ENCODE data around the gene GLI2.

The GLI2 gene

DNA sequence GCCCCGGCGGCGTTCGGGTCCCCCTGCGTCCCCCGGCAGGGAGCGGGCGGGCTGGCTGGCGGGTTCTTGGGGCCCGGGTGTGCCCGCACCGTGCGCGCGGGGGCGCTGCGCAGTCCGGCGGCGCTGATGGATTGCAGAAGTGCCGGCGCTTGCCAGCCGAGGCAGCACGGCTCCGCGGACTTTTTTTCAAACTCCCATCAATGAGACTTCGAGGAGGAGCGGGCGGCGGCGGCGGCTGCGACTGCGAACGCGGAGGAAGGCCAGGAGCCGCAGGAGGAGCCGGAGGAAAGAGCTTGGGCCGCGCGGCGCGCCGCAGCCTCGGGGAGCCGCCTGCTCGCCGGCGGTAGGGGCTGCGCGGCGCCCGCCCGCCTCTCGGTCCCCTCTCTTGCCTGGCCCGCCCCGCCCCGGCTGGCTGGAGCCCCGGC is at the start of gene GLI2:
TSS of gene GLI2 (plus strand) at position 123 of the 425 bp plus-strand sequence. CDS start 61,453 bp downstream, outside the sequence.
- no peak for TF ChIP-seq YY1 (IDR thresholded peaks at IDR 0.05; ENCODE audit: insufficient read depth, insufficient read length)
- no peak for TF ChIP-seq ZNF274 (IDR thresholded peaks at IDR 0.05; ENCODE audit: low read depth, low read length)
- no peak for TF ChIP-seq SUZ12 (IDR thresholded peaks at IDR 0.05; ENCODE audit: extremely low read depth, insufficient read depth, insufficient read length)
- Histone ChIP-seq H3K27me3 (ENCODE audit: insufficient read depth, insufficient read length) (no peaks in the 10 kb centered on the region), H3K4me3 (ENCODE audit: insufficient read length, low read depth) (peak within 1 kb of the TSS; percentile 81), H3K36me3 (ENCODE audit: insufficient read depth, insufficient read length, low read length) (peaks cover 10% of the 10 kb centered on the region), H3K4me1 (ENCODE audit: insufficient read depth, insufficient read length) (peaks cover 9% of the 10 kb centered on the region), H3K9ac (ENCODE audit: insufficient read length, low read depth) (peak within 1 kb of the TSS; percentile 95), H3K9me3 (ENCODE audit: insufficient read depth, low read length) (no peaks in the 10 kb centered on the region)
- peak; percentile 88 for DNase-seq (ENCODE audit: low read depth, low spot score)

DNA sequence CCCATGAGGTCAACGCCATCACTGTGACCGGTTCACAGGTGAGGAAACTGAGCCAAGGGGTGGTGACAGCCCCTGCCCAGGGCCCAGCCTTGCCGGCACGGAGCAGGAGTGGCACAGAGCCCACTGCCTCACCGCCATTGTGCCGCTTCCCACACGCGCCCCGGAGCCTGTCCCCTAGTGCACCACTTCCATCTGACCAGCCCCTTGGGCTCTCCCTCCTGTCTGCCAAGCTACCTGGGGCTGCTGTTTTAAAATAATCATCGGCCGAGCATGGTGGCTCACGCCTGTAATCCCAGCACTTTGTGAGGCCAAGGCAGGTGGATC is 49.7 kb upstream of the GLI2 start:
- no peak for TF ChIP-seq ZNF274 (IDR thresholded peaks at IDR 0.05; ENCODE audit: low read depth, low read length)
- TF ChIP-seq SUZ12 (IDR thresholded peaks at IDR 0.05; ENCODE audit: extremely low read depth, insufficient read depth, insufficient read length): no peak
- no peak for TF ChIP-seq YY1 (IDR thresholded peaks at IDR 0.05; ENCODE audit: insufficient read depth, insufficient read length)
- Histone ChIP-seq H3K9me3 (ENCODE audit: insufficient read depth, low read length) (no peaks in the 10 kb centered on the region), H3K36me3 (ENCODE audit: insufficient read depth, insufficient read length, low read length) (no peaks in the 10 kb centered on the region), H3K27me3 (ENCODE audit: insufficient read depth, insufficient read length) (peaks cover 14% of the 10 kb centered on the region), H3K4me3 (ENCODE audit: insufficient read length, low read depth) (no peak overlapping the region), H3K4me1 (ENCODE audit: insufficient read depth, insufficient read length) (no peaks in the 10 kb centered on the region), H3K9ac (ENCODE audit: insufficient read length, low read depth) (no peak overlapping the region)
- DNase-seq (ENCODE audit: low read depth, low spot score): no peak

DNA sequence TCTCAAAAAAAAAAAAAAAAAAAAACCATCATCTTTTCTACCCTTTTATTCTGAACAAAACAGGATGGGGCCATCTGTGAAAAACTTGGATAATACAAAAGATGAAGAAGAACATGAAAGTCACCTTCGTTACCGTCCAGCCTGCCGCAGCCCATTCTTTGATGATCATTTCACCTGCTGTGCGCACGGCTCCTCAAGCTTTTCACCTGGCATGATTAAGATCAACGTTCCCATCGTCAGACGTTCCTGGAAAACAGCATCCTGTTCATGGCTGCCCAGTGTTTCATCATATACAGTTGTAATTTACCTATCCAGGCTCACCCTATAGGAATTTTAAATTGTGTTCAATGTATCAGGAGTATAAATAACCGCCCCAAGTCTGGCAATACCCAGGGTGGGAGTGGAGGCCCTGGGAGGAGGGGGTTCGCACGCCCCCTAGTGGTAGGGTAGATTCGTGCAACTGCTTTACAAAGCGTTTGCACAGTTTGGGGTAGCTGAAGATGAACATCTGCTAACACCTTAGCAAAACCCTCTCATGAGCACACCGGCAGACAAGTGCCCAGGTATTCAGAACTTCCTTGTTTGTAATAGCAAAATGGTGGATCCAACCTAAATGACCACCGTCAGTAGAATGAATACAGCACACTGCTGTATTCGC is 49.0 kb upstream of the GLI2 start:
- no peak for DNase-seq (ENCODE audit: low read depth, low spot score)
- Histone ChIP-seq H3K4me3 (ENCODE audit: insufficient read length, low read depth) (no peak overlapping the region), H3K4me1 (ENCODE audit: insufficient read depth, insufficient read length) (no peaks in the 10 kb centered on the region), H3K36me3 (ENCODE audit: insufficient read depth, insufficient read length, low read length) (no peaks in the 10 kb centered on the region), H3K27me3 (ENCODE audit: insufficient read depth, insufficient read length) (peaks cover 8% of the 10 kb centered on the region), H3K9me3 (ENCODE audit: insufficient read depth, low read length) (no peaks in the 10 kb centered on the region), H3K9ac (ENCODE audit: insufficient read length, low read depth) (no peak overlapping the region)
- TF ChIP-seq ZNF274 (IDR thresholded peaks at IDR 0.05; ENCODE audit: low read depth, low read length): no peak
- TF ChIP-seq SUZ12 (IDR thresholded peaks at IDR 0.05; ENCODE audit: extremely low read depth, insufficient read depth, insufficient read length): no peak
- TF ChIP-seq YY1 (IDR thresholded peaks at IDR 0.05; ENCODE audit: insufficient read depth, insufficient read length): no peak

DNA sequence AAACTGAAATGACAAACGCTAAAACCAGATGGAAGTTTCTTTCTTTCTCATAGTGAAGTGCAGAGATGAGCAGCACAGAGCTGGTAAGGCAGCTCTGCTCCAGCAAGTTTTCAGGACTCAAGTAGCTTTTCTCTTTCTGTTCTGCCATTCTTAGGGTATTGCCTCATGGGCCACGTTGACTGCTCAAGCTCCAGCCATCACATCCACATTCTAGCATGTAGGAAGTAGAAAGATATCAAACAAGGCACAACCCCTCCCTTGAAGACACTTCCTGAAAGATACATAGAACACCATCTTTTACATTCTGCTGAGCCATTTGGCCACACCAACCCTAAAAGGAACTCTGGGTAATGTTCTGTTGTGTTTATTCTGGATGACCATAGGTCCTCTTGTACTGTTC is 48.5 kb upstream of the GLI2 start:
- Histone ChIP-seq H3K9ac (ENCODE audit: insufficient read length, low read depth) (no peak overlapping the region), H3K9me3 (ENCODE audit: insufficient read depth, low read length) (no peaks in the 10 kb centered on the region), H3K4me1 (ENCODE audit: insufficient read depth, insufficient read length) (no peaks in the 10 kb centered on the region), H3K27me3 (ENCODE audit: insufficient read depth, insufficient read length) (peaks cover 3% of the 10 kb centered on the region), H3K36me3 (ENCODE audit: insufficient read depth, insufficient read length, low read length) (no peaks in the 10 kb centered on the region), H3K4me3 (ENCODE audit: insufficient read length, low read depth) (no peak overlapping the region)
- TF ChIP-seq YY1 (IDR thresholded peaks at IDR 0.05; ENCODE audit: insufficient read depth, insufficient read length): no peak
- no peak for TF ChIP-seq ZNF274 (IDR thresholded peaks at IDR 0.05; ENCODE audit: low read depth, low read length)
- no peak for TF ChIP-seq SUZ12 (IDR thresholded peaks at IDR 0.05; ENCODE audit: extremely low read depth, insufficient read depth, insufficient read length)
- no peak for DNase-seq (ENCODE audit: low read depth, low spot score)

DNA sequence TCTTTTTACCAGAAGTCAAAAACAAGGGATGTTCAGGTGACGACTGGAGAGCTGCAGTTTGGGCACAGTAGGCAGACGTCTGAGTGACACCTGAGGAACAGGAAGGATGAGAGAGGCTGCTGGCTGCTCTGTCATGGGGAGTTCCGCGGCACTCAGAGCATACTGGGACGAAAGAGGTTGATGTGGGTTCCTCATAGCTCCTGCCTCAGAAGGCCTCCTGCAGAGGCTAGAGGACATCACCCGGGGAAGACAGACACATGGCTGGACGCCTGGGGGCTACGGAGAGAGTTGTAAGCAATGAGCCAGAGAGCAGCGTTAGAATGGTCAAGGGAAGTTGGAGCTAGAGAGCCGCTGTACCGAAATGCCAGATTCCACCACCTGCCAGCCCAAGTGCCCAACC is 45.1 kb upstream of the GLI2 start:
- H3K4me3 ChIP-seq (ENCODE audit: insufficient read length, low read depth): no peak overlapping the region
- H3K9ac ChIP-seq (ENCODE audit: insufficient read length, low read depth): no peak overlapping the region
- TF ChIP-seq SUZ12 (IDR thresholded peaks at IDR 0.05; ENCODE audit: extremely low read depth, insufficient read depth, insufficient read length): no peak
- TF ChIP-seq YY1 (IDR thresholded peaks at IDR 0.05; ENCODE audit: insufficient read depth, insufficient read length): no peak
- TF ChIP-seq ZNF274 (IDR thresholded peaks at IDR 0.05; ENCODE audit: low read depth, low read length): no peak
- H3K27me3 ChIP-seq (ENCODE audit: insufficient read depth, insufficient read length): peaks cover 14% of the 10 kb centered on the region
- H3K4me1 ChIP-seq (ENCODE audit: insufficient read depth, insufficient read length): no peaks in the 10 kb centered on the region
- H3K9me3 ChIP-seq (ENCODE audit: insufficient read depth, low read length): no peaks in the 10 kb centered on the region
- no peaks in the 10 kb centered on the region for H3K36me3 ChIP-seq (ENCODE audit: insufficient read depth, insufficient read length, low read length)
- no peak for DNase-seq (ENCODE audit: low read depth, low spot score)

DNA sequence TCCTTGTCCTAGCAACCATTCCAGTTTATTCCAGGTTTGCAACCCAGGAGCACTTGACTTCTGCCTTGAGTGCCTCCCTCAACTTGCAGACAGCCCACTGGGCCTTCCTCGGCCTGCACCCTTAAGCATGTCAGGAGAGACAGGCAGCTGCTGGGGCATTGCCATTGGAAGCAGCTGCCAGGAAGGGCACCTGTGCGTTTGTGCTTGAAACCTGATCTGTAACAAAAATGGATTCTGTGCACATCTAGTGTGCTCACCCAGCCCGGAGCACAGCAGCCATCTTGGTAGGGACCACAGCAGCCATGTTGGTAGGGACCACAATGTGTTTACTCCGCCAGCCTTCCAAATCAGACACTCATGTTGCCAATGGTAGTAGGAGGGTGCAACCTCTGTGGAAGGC is 44.3 kb upstream of the GLI2 start:
- Histone ChIP-seq H3K9me3 (ENCODE audit: insufficient read depth, low read length) (no peaks in the 10 kb centered on the region), H3K4me1 (ENCODE audit: insufficient read depth, insufficient read length) (no peaks in the 10 kb centered on the region), H3K36me3 (ENCODE audit: insufficient read depth, insufficient read length, low read length) (no peaks in the 10 kb centered on the region), H3K27me3 (ENCODE audit: insufficient read depth, insufficient read length) (peaks cover 14% of the 10 kb centered on the region), H3K9ac (ENCODE audit: insufficient read length, low read depth) (no peak overlapping the region), H3K4me3 (ENCODE audit: insufficient read length, low read depth) (no peak overlapping the region)
- TF ChIP-seq SUZ12 (IDR thresholded peaks at IDR 0.05; ENCODE audit: extremely low read depth, insufficient read depth, insufficient read length) (no peak), ZNF274 (IDR thresholded peaks at IDR 0.05; ENCODE audit: low read depth, low read length) (no peak), YY1 (IDR thresholded peaks at IDR 0.05; ENCODE audit: insufficient read depth, insufficient read length) (no peak)
- no peak for DNase-seq (ENCODE audit: low read depth, low spot score)

DNA sequence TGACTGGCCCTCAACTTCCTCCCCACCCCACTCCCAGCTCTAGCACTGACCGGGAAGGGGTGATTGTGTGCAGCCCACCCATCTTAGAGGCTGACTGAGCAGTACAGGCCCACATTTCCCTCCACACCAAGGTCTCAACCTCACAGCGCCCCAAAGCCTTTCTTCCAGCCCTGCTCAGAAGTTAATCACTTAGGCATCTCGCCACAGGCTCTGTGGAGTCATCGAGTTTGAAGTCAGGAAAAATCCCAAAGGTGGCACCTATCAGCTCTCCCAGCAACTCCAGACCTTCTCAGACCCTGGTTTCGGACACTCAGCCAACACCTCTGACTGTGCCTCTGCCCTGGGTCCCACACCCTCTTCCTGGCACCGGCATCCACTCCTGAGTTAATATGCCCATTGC is 43.0 kb upstream of the GLI2 start:
- Histone ChIP-seq H3K4me1 (ENCODE audit: insufficient read depth, insufficient read length) (no peaks in the 10 kb centered on the region), H3K27me3 (ENCODE audit: insufficient read depth, insufficient read length) (peaks cover 14% of the 10 kb centered on the region), H3K9me3 (ENCODE audit: insufficient read depth, low read length) (no peaks in the 10 kb centered on the region), H3K9ac (ENCODE audit: insufficient read length, low read depth) (no peak overlapping the region), H3K4me3 (ENCODE audit: insufficient read length, low read depth) (no peak overlapping the region), H3K36me3 (ENCODE audit: insufficient read depth, insufficient read length, low read length) (no peaks in the 10 kb centered on the region)
- no peak for DNase-seq (ENCODE audit: low read depth, low spot score)
- no peak for TF ChIP-seq SUZ12 (IDR thresholded peaks at IDR 0.05; ENCODE audit: extremely low read depth, insufficient read depth, insufficient read length)
- no peak for TF ChIP-seq ZNF274 (IDR thresholded peaks at IDR 0.05; ENCODE audit: low read depth, low read length)
- no peak for TF ChIP-seq YY1 (IDR thresholded peaks at IDR 0.05; ENCODE audit: insufficient read depth, insufficient read length)
